SK-N-SH (cell line): ENCODE measurements around the gene SFT2D3. TPM values are rescaled to one million over a fixed set of nuclear protein-coding genes. Genes with fewer than 3 reads are reported as not detected.

Source experiments
- CTCF ChIA-PET: fragments of 300-600, 350-600 bp; formaldehyde crosslinking; extraction: SDS; loops from one replicate; lab custom pipeline; 2021; lab: Yijun Ruan, JAX
- POLR2A ChIA-PET: fragments of 350-600 bp; sonication (Branson Sonifier 250); formaldehyde crosslinking; extraction: SDS; loops from one replicate; lab custom pipeline; 2020; ENCODE audit warnings: antibody characterized with exemption, inconsistent platforms; lab: Yijun Ruan, JAX
- DNase-seq: peaks from one replicate; pipeline ENCODE4 v3.0.0; 2012
- H2AFZ ChIP-seq: fragments of 200-600 bp; sonication (generic); 2 replicates; pipeline ENCODE4 v1.8.1; 2016; ENCODE audit warnings: antibody characterized with exemption, mild to moderate bottlenecking, low read depth
- H3F3A ChIP-seq: fragments of 200-600 bp; sonication (generic); replicated peaks from 2 replicates; pipeline ENCODE3; 2016; ENCODE audit warnings: antibody characterized with exemption, mild to moderate bottlenecking; ENCODE audit not compliant: insufficient read depth
- H3K27ac ChIP-seq, 2 experiments: fragments of 200-500 bp in 1 of 2; fragments of 200-600 bp in 1 of 2; sonication (Bioruptor generic) in 1 of 2; sonication (generic), shearing (Covaris generic) in 1 of 2; 2 replicates each; pipeline versions ENCODE4 v1.5.1 to v1.6.1; 2014 to 2016; ENCODE audit warnings: low read depth in 2 of 2, inconsistent platforms in 1 of 2, low read length in 1 of 2, mild to moderate bottlenecking in 1 of 2, mixed read lengths in 1 of 2
- H3K27me3 ChIP-seq: fragments of 200-600 bp; sonication (generic), shearing (Covaris generic); 2 replicates; pipeline ENCODE4 v1.6.1; 2016; ENCODE audit warnings: mixed run types; ENCODE audit not compliant: insufficient read depth
- H3K36me3 ChIP-seq, 2 experiments: fragments of 200-500 bp in 1 of 2; fragments of 200-600 bp in 1 of 2; sonication (Bioruptor generic) in 1 of 2; sonication (generic) in 1 of 2; replicated peaks in 1 of 2; 2 replicates each; pipeline versions ENCODE3 to v1.5.1; 2014 to 2016; ENCODE audit warnings: low read length in 1 of 2, mild to moderate bottlenecking in 1 of 2; ENCODE audit not compliant: insufficient read depth in 2 of 2, control insufficient read depth in 1 of 2
- H3K4me1 ChIP-seq, 2 experiments: fragments of 200-500 bp in 1 of 2; fragments of 200-600 bp in 1 of 2; sonication (Bioruptor generic) in 1 of 2; sonication (generic), shearing (Covaris generic) in 1 of 2; 2 replicates each; pipeline versions ENCODE4 v1.5.1 to v1.6.1; 2014 to 2016; ENCODE audit warnings: low read depth in 1 of 2, low read length in 1 of 2, mixed run types in 1 of 2; ENCODE audit not compliant: insufficient read depth in 2 of 2, control insufficient read depth in 1 of 2
- H3K4me2 ChIP-seq: fragments of 200-600 bp; sonication (generic), shearing (Covaris generic); 2 replicates; pipeline ENCODE4 v1.6.1; 2017; ENCODE audit warnings: mixed run types
- H3K4me3 ChIP-seq, 2 experiments: fragments of 200-500 bp in 1 of 2; fragments of 200-600 bp in 1 of 2; sonication (Bioruptor generic) in 1 of 2; sonication (generic), shearing (Covaris generic) in 1 of 2; 2 replicates each; pipeline versions ENCODE4 v1.5.1 to v1.8.1; 2014 to 2016; ENCODE audit warnings: low read depth in 2 of 2, inconsistent platforms in 1 of 2, low read length in 1 of 2, mild to moderate bottlenecking in 1 of 2, mixed read lengths in 1 of 2, moderate library complexity in 1 of 2
- H3K79me2 ChIP-seq: fragments of 200-600 bp; sonication (generic); 2 replicates; pipeline ENCODE4 v1.8.1; 2017; ENCODE audit warnings: mild to moderate bottlenecking; ENCODE audit not compliant: insufficient read depth
- H3K9ac ChIP-seq: fragments of 200-600 bp; sonication (generic); 2 replicates; pipeline ENCODE4 v1.6.1; 2017; ENCODE audit warnings: mixed run types
- H3K9me2 ChIP-seq: fragments of 200-600 bp; sonication (generic); 2 replicates; pipeline ENCODE4 v1.6.1; 2017; ENCODE audit warnings: mixed run types
- H3K9me3 ChIP-seq: fragments of 200-600 bp; sonication (generic); 2 replicates; pipeline ENCODE4 v1.6.1; 2017; ENCODE audit warnings: mixed run types, mild to moderate bottlenecking, moderate library complexity
- H4K20me1 ChIP-seq: fragments of 200-600 bp; sonication (generic); 2 replicates; pipeline ENCODE4 v1.6.1; 2017; ENCODE audit warnings: mild to moderate bottlenecking, mixed run types; ENCODE audit not compliant: insufficient read depth
- FOSL2 ChIP-seq: IDR thresholded peaks from 2 replicates; pipeline ENCODE4 v1.4.0; 2012; ENCODE audit warnings: low read depth, mild to moderate bottlenecking, moderate library complexity, borderline replicate concordance
- GATA2 ChIP-seq: sonication (generic); formaldehyde crosslinking; IDR thresholded peaks from 2 replicates; pipeline ENCODE4 v1.5.0; 2020; ENCODE audit warnings: mild to moderate bottlenecking, missing genetic modification reagents
- MEF2A ChIP-seq: IDR thresholded peaks from 2 replicates; pipeline ENCODE4 v1.4.0; 2012; ENCODE audit warnings: low read depth, borderline replicate concordance
- MXI1 ChIP-seq: IDR thresholded peaks from 2 replicates; pipeline ENCODE4 v1.6.1; 2012; ENCODE audit warnings: mild to moderate bottlenecking, low read depth, low read length, improper control_type of control experiment
- NRF1 ChIP-seq: IDR thresholded peaks from 2 replicates; pipeline ENCODE4 v1.6.1; 2012; ENCODE audit warnings: low read depth, mild to moderate bottlenecking, low read length
- RFX5 ChIP-seq: IDR thresholded peaks from 2 replicates; pipeline ENCODE4 v1.6.1; 2012; ENCODE audit warnings: mild to moderate bottlenecking, improper control_type of control experiment, low read length
- RXRA ChIP-seq: IDR thresholded peaks from 2 replicates; pipeline ENCODE4 v1.4.0; 2012; ENCODE audit warnings: low read depth, mild to moderate bottlenecking, borderline replicate concordance
- TCF12 ChIP-seq: IDR thresholded peaks from 2 replicates; pipeline ENCODE4 v1.4.0; 2012
- WGBS: methylation state at CpG from one replicate; pipeline ENCODE4 v1.1.6; 2017; ENCODE audit warnings: low lambda C conversion rate; 5-methylcytosine and 5-hydroxymethylcytosine counted together
- polyA plus RNA-seq, 3 experiments: library from polyadenylated mRNA; depleted of rRNA; stranded (reverse); fragments of >200 nt; gene quantifications; 2 replicates each; pipeline ENCODE4 v1.2.3, GENCODE V29; 2012
- TF ChIP-seq, protein P1 (sequence below): IDR thresholded peaks from 2 replicates; pipeline ENCODE4 v1.4.0; 2012; ENCODE audit warnings: low read depth, borderline replicate concordance
- TF ChIP-seq, protein P2 (sequence below): fragments of 150-350 bp; IDR thresholded peaks from 2 replicates; pipeline ENCODE4 v1.6.1; 2017; ENCODE audit warnings: antibody characterized with exemption, low read length, low read depth, borderline replicate concordance
- TF ChIP-seq, protein P3 (sequence below): IDR thresholded peaks from 2 replicates; pipeline ENCODE4 v1.6.1; 2012; ENCODE audit warnings: mild to moderate bottlenecking, low read depth, low read length, moderate library complexity

Gene SFT2D3
- polyA plus RNA-seq, 1 of the 3 experiments (the other 2 are of a cell fraction) = 3.2 TPM

DNA sequence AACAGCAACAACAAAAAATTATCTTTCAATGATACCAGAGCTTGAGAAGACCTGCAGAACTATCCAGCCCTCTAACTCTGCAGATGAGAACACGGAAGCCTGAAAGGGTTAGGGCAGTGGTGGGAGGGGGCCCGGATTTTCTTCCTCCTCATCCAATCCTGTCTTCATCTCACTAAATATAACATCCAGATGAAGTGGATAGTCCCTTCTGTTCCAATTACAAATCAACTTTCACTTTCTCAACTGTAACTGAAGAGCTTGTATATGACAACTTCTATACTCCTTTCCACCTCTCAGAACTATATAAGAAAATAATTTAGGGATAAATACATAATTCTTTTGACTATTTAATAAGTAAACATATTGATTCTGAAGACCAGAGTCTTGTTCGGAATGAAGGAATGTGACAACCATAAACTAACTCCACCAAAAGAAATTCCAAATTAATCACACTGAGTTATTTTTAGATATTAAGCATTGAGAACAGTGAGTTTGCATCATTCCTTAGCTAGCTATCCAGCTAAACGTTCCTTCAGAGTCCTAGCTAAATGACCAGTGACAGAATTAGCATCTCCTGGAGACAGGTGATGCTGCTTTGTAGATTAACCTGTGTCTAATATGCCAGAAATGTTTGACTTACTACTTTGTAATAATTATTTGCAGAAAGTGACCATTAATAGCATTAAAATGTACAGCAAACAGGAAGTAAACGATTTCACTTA lies 32.7 kb downstream of the SFT2D3 start:
- Histone ChIP-seq H3K27ac (peak overlapping the region in 1 of 2 experiments; percentile 11; a peak in 1 of 4 replicates), H3K9me3 (no peaks in the 10 kb centered on the region), H3K79me2 (no peaks in the 10 kb centered on the region), H3K27me3 (no peaks in the 10 kb centered on the region), H3K9ac (no peak overlapping the region), H3K36me3 (peaks cover 8 to 12% of the 10 kb centered on the region in 2 experiments), H3K4me1 (peaks cover 0 to 8% of the 10 kb centered on the region in 2 experiments; a peak in 2 of 4 replicates), H3K9me2 (no peaks in the 10 kb centered on the region), H4K20me1 (no peaks in the 10 kb centered on the region), H3F3A (peaks cover under 1% of the 10 kb centered on the region), H2AFZ (no peak overlapping the region), H3K4me2 (no peak overlapping the region; the same call in 1 of the 2 replicates), H3K4me3 (no peak overlapping the region)
- DNase-seq = no peak
- WGBS = 69% methylated on average over 5 of the region's 5 CpGs
- TF ChIP-seq RFX5 = peak; percentile 72; the same call in 1 of the 2 replicates
- TF ChIP-seq, protein P1, sequence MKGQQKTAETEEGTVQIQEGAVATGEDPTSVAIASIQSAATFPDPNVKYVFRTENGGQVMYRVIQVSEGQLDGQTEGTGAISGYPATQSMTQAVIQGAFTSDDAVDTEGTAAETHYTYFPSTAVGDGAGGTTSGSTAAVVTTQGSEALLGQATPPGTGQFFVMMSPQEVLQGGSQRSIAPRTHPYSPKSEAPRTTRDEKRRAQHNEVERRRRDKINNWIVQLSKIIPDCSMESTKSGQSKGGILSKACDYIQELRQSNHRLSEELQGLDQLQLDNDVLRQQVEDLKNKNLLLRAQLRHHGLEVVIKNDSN = no peak
- ChIA-PET POLR2A (no interaction called here), CTCF (no interaction called here)

DNA sequence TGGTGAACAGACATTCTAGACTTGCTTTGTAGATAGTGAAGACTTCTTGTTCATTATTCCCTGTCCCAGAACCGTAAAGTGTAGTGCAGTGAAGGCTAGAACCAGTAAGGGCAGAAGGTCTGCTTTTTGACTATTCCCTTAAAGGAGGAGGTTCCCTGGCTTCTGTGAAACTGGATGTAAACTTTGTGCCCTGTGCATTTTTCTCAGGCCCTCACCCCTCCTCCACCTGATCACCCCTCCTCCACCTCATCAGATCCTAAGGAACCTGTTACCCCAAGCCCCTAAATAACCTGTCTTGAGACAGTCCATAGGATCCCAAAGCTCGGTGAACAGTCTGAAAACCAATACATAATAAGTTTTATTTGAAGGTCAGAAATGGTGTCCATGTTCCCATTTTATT lies 33.7 kb downstream of the SFT2D3 start:
- ChIA-PET CTCF (no interaction called here), POLR2A (no interaction called here)
- no peaks in the 10 kb centered on the region for H3K9me2 ChIP-seq
- H3F3A ChIP-seq = no peaks in the 10 kb centered on the region
- H3K4me1 ChIP-seq = peaks cover 0 to 8% of the 10 kb centered on the region in 2 experiments; a peak in 2 of 4 replicates
- no peak for DNase-seq
- no peaks in the 10 kb centered on the region for H3K9me3 ChIP-seq
- H3K4me2 ChIP-seq = no peak overlapping the region
- 66% methylated on average over 2 of the region's 2 CpGs for WGBS
- no peak for TF ChIP-seq GATA2 (CRISPR knock-in tag)
- no peak for TF ChIP-seq FOSL2
- TF ChIP-seq TCF12 = no peak
- TF ChIP-seq NRF1 = no peak
- TF ChIP-seq MEF2A = no peak
- TF ChIP-seq, protein P2, sequence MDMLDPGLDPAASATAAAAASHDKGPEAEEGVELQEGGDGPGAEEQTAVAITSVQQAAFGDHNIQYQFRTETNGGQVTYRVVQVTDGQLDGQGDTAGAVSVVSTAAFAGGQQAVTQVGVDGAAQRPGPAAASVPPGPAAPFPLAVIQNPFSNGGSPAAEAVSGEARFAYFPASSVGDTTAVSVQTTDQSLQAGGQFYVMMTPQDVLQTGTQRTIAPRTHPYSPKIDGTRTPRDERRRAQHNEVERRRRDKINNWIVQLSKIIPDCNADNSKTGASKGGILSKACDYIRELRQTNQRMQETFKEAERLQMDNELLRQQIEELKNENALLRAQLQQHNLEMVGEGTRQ = no peak
- TF ChIP-seq, protein P3, sequence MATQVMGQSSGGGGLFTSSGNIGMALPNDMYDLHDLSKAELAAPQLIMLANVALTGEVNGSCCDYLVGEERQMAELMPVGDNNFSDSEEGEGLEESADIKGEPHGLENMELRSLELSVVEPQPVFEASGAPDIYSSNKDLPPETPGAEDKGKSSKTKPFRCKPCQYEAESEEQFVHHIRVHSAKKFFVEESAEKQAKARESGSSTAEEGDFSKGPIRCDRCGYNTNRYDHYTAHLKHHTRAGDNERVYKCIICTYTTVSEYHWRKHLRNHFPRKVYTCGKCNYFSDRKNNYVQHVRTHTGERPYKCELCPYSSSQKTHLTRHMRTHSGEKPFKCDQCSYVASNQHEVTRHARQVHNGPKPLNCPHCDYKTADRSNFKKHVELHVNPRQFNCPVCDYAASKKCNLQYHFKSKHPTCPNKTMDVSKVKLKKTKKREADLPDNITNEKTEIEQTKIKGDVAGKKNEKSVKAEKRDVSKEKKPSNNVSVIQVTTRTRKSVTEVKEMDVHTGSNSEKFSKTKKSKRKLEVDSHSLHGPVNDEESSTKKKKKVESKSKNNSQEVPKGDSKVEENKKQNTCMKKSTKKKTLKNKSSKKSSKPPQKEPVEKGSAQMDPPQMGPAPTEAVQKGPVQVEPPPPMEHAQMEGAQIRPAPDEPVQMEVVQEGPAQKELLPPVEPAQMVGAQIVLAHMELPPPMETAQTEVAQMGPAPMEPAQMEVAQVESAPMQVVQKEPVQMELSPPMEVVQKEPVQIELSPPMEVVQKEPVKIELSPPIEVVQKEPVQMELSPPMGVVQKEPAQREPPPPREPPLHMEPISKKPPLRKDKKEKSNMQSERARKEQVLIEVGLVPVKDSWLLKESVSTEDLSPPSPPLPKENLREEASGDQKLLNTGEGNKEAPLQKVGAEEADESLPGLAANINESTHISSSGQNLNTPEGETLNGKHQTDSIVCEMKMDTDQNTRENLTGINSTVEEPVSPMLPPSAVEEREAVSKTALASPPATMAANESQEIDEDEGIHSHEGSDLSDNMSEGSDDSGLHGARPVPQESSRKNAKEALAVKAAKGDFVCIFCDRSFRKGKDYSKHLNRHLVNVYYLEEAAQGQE = no peak
- no peak for TF ChIP-seq RXRA
- TF ChIP-seq MXI1 = no peak
- no peak for TF ChIP-seq RFX5
- TF ChIP-seq, protein P1 = no peak
- H3K4me3 ChIP-seq = no peak overlapping the region
- peaks cover 10 to 17% of the 10 kb centered on the region in 2 experiments for H3K36me3 ChIP-seq
- no peak overlapping the region for H3K27ac ChIP-seq
- no peaks in the 10 kb centered on the region for H3K27me3 ChIP-seq
- no peak overlapping the region for H3K9ac ChIP-seq
- H2AFZ ChIP-seq = no peak overlapping the region
- no peaks in the 10 kb centered on the region for H4K20me1 ChIP-seq
- no peaks in the 10 kb centered on the region for H3K79me2 ChIP-seq
